Vagina (tissue), 2 donors: Measurements from ENCODE around the gene HBQ1. TPM values are rescaled to one million over a fixed set of nuclear protein-coding genes. Genes with fewer than 3 reads are reported as not detected.
"Not testable (repeated sequence)": the region's sequence is repeated elsewhere in the genome, so short reads cannot be mapped to it uniquely, and the experiment has no call there.

ENCODE experiments used
- DNase-seq, 2 donors: peaks; one replicate each; pipeline ENCODE4 v3.0.0-alpha.2; 2017; ENCODE audit errors: extremely low spot score in 2 of 2
- H3K27ac ChIP-seq: fragments of 200-600 bp; sonication (generic); one replicate; pipeline ENCODE4 v1.5.1; 2019
- H3K27me3 ChIP-seq: fragments of 200-600 bp; sonication (generic); one replicate; pipeline ENCODE4 v1.5.1; 2019
- H3K36me3 ChIP-seq, 2 donors: fragments of 200-600 bp; sonication (generic); one replicate each; pipeline ENCODE4 v1.5.1; 2017 to 2019
- H3K4me1 ChIP-seq: fragments of 200-600 bp; sonication (generic); one replicate; pipeline ENCODE4 v1.5.1; 2019
- H3K4me3 ChIP-seq, 2 donors: fragments of 200-600 bp; sonication (generic); 1 replicate in 1 of 2; 2 replicates in 1 of 2; pipeline ENCODE4 v1.5.1; 2016 to 2019
- H3K9me3 ChIP-seq: fragments of 200-600 bp; sonication (generic); one replicate; pipeline ENCODE4 v1.5.1; 2019
- CTCF ChIP-seq, 3 experiments: fragments of 450-650 bp in 2 of 3; fragments of 200-600 bp in 1 of 3; sonication (generic) in 1 of 3; IDR thresholded peaks; one replicate each; pipeline ENCODE4 v1.5.1; 2017 to 2019; ENCODE audit warnings: antibody characterized with exemption in 3 of 3, mild to moderate bottlenecking in 2 of 3, moderate library complexity in 2 of 3
- POLR2A ChIP-seq, 2 donors: fragments of 450-650 bp; IDR thresholded peaks; one replicate each; pipeline ENCODE4 v1.6.1; 2017; ENCODE audit warnings: antibody characterized with exemption in 2 of 2, mild to moderate bottlenecking in 2 of 2, moderate library complexity in 2 of 2
- POLR2AphosphoS5 ChIP-seq, 2 donors: sonication (generic); formaldehyde crosslinking; IDR thresholded peaks; one replicate each; pipeline ENCODE4 v1.9.0; 2017; ENCODE audit warnings: antibody characterized with exemption in 2 of 2, mild to moderate bottlenecking in 2 of 2, low read depth in 1 of 2; ENCODE audit not compliant: insufficient read depth in 1 of 2
- intact Hi-C: fragments of 100-400 bp; cut with DNase I; formaldehyde crosslinking; loops from one replicate; pipeline ENCODE4 v1.15.1; 2023
- total RNA-seq: library from RNA; depleted of rRNA; stranded (reverse); fragments of >200 nt; gene quantifications from one replicate; pipeline ENCODE4 v1.2.3, GENCODE V29; 2016

The HBQ1 gene
- total RNA-seq, 1 donor from 2014 or later: not detected

DNA sequence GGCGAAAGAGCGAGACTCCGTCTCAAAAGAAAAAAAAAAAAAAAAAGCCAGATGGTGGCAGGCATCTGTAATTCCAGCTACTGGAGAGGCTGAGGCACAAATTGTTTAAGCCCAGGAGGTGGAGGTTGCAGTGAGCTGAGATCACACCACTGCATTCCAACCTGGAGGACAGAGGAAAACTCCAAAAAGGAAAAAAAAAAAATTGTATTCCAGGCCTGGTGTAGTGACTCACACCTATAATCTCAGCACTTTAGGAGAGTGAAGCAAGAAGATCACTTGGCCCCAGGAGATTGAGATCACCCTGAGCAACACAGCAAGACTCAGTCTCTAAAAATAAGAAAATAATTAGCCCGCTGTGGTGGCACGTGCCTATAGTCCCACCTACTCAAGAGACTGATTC lies 20.1 kb downstream of the HBQ1 start:
- H3K36me3 ChIP-seq: peaks cover 0 to 72% of the 10 kb centered on the region in 2 donors
- H3K4me1 ChIP-seq: no peaks in the 10 kb centered on the region
- H3K4me3 ChIP-seq: no peak overlapping the region
- H3K27me3 ChIP-seq: no peaks in the 10 kb centered on the region
- TF ChIP-seq CTCF (IDR thresholded peaks at IDR 0.05) (no peak), POLR2A (IDR thresholded peaks at IDR 0.05) (no peak), POLR2AphosphoS5 (IDR thresholded peaks at IDR 0.05; ENCODE audit: insufficient read depth in 1 of 2, low read depth in 1 of 2) (no peak)
- no peak overlapping the region for H3K27ac ChIP-seq
- no peaks in the 10 kb centered on the region for H3K9me3 ChIP-seq
- no peak for DNase-seq
- intact Hi-C loops: no loop called here

DNA sequence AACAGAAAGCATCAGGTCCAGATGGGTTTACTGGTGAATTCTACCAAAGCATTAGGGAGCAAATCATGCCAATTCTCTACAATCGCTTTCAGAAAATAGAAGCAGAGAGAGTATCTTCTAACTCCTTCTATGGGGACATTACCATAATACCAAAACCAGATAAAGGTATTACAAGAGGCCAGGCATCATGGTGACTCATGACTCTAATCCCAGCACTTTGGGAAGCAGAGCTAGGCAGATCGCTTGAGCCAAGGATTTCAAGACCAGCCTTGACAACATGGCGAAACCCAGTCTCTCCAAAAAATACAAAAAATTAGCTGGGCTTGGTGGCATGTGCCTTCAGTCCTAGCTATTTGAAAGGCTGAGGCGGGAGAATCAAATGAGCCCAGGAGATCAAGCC lies 23.0 kb downstream of the HBQ1 start:
- Histone ChIP-seq H3K4me3 (no peak overlapping the region), H3K36me3 (peaks cover 4 to 79% of the 10 kb centered on the region in 2 donors), H3K27ac (no peak overlapping the region), H3K27me3 (no peaks in the 10 kb centered on the region), H3K4me1 (no peaks in the 10 kb centered on the region), H3K9me3 (no peaks in the 10 kb centered on the region)
- intact Hi-C loops: no loop called here
- no peak for TF ChIP-seq POLR2A (IDR thresholded peaks at IDR 0.05)
- no peak for TF ChIP-seq POLR2AphosphoS5 (IDR thresholded peaks at IDR 0.05; ENCODE audit: insufficient read depth in 1 of 2, low read depth in 1 of 2)
- no peak for TF ChIP-seq CTCF (IDR thresholded peaks at IDR 0.05)
- DNase-seq: no peak

GRCh38 chr16:204046-204445 lies 23.8 kb downstream of the HBQ1 start:
- H3K4me1 ChIP-seq, DNase-seq, intact Hi-C loops, H3K4me3 ChIP-seq, H3K27ac ChIP-seq, H3K9me3 ChIP-seq, H3K27me3 ChIP-seq: not testable (repeated sequence)
- peaks cover 4 to 71% of the 10 kb centered on the region in 2 donors for H3K36me3 ChIP-seq

DNA sequence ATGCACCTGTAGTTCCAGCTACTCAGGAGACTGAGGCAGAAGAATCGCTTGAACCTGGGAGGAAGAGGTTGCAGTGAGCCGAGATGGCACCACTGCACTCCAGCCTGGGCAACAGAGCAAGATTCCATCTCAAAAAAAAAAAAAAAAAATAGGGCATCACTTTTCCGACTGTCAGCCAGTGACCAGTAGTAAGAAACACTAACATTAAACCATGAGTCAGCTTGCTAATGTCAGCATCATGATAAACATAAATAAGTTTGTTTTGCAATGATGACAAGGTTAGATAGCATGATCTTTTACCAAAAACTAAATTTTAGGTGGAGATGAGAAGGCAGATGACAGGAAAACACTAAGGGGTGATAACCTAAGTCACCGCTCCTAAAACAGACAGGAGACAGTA lies 29.1 kb downstream of the HBQ1 start:
- H3K36me3 ChIP-seq: peaks cover 4 to 48% of the 10 kb centered on the region in 2 donors
- H3K27me3 ChIP-seq, DNase-seq, H3K4me1 ChIP-seq, H3K4me3 ChIP-seq, H3K9me3 ChIP-seq, intact Hi-C loops, H3K27ac ChIP-seq: not testable (repeated sequence)

- DNase-seq, H3K9me3 ChIP-seq, intact Hi-C loops, H3K4me3 ChIP-seq, H3K4me1 ChIP-seq, H3K27ac ChIP-seq, H3K27me3 ChIP-seq: not testable (repeated sequence)
- H3K36me3 ChIP-seq: peaks cover 4 to 38% of the 10 kb centered on the region in 2 donors
Observed at GRCh38 chr16:211631-212180, 31.4 kb downstream of the HBQ1 start.

DNA sequence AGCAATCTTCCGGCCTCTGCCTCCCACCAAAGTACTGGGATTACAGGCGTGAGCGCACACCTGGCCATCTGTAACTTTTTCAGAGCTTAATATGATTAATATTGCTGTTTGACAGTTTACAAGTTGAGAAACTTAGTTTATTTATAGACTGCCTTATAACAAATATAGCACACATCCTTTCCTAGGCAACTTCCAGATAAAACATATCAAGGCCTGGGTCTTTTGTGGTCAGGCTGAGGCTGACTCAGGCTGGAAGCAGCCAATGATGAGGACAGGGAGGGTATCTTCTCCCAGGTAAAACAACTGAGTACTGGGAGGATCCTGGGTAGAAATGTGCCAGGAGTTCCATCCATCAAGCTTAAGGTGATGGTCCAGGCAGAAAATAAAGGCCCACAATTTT lies 32.7 kb downstream of the HBQ1 start:
- intact Hi-C loops: no loop called here
- TF ChIP-seq POLR2A (IDR thresholded peaks at IDR 0.05): no peak
- no peak for TF ChIP-seq POLR2AphosphoS5 (IDR thresholded peaks at IDR 0.05; ENCODE audit: insufficient read depth in 1 of 2, low read depth in 1 of 2)
- TF ChIP-seq CTCF (IDR thresholded peaks at IDR 0.05): no peak
- Histone ChIP-seq H3K27me3 (no peaks in the 10 kb centered on the region), H3K36me3 (peaks cover 0 to 38% of the 10 kb centered on the region in 2 donors), H3K9me3 (no peaks in the 10 kb centered on the region), H3K4me3 (no peak overlapping the region), H3K4me1 (no peaks in the 10 kb centered on the region), H3K27ac (no peak overlapping the region)
- DNase-seq: no peak

- H3K36me3 ChIP-seq: peaks cover 0 to 70% of the 10 kb centered on the region in 2 donors
- intact Hi-C loops: no loop called here
- TF ChIP-seq CTCF (IDR thresholded peaks at IDR 0.05): no peak
- TF ChIP-seq POLR2AphosphoS5 (IDR thresholded peaks at IDR 0.05; ENCODE audit: insufficient read depth in 1 of 2, low read depth in 1 of 2): no peak
- no peak for TF ChIP-seq POLR2A (IDR thresholded peaks at IDR 0.05)
- no peaks in the 10 kb centered on the region for H3K9me3 ChIP-seq
- no peaks in the 10 kb centered on the region for H3K4me1 ChIP-seq
- DNase-seq: no peak
- H3K27me3 ChIP-seq: no peaks in the 10 kb centered on the region
- no peak overlapping the region for H3K27ac ChIP-seq
- no peak overlapping the region for H3K4me3 ChIP-seq
Observed at GRCh38 chr16:220021-220420, 39.8 kb downstream of the HBQ1 start.
